Fibroblast of skin of left biceps (primary cell): ENCODE data around the gene MYDGF.
"Not testable (repeated sequence)": the region's sequence is repeated elsewhere in the genome, so short reads cannot be mapped to it uniquely, and the experiment has no call there.

ENCODE experiments used
- DNase-seq, 2 experiments: peaks; one replicate each; pipeline ENCODE4 v3.0.0-alpha.2; 2013; ENCODE audit warnings: low read depth in 2 of 2

Gene MYDGF

DNA sequence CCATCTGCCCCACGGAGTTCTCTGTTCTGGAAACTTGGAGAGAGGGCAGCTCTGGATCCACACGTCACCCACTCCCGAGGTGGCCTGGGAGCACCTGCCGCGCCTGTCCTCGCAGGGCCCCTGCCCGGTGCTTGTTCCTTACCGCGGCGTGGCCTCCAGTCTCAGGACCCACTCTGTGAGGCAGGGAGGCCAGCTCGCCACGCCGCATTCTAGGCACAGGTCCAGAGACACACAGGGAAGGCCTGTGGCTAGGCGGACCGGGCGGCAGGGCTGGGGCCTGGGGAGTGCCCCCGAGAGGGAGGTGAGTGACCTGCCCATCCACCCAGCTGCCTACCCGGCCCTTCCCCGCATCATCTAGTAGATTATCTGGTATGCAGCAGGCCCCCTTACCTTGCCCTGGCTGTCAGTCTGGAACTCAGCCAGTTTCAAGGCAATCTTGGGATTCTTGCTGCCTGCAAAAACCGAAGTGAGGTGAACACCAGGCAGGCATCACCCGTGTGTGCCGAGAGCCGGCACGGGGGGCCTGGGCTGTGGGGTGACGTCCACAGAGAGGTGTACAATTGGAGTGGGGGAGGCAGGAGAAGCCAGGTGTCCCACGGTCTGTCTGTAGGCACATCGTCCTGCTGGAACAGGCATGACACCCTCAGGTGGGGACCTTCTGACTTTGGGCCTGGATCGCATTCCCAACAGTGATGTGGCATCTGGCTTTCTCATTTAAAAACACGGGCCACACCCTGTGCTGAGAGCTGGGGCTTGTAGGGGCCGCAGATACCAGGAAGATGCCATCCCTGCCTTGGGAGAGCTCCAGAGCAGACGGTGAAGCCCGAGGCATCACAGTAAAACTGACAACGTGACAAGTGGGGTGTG is 29.9 kb upstream of the MYDGF start:
- DNase-seq: no peak

DNA sequence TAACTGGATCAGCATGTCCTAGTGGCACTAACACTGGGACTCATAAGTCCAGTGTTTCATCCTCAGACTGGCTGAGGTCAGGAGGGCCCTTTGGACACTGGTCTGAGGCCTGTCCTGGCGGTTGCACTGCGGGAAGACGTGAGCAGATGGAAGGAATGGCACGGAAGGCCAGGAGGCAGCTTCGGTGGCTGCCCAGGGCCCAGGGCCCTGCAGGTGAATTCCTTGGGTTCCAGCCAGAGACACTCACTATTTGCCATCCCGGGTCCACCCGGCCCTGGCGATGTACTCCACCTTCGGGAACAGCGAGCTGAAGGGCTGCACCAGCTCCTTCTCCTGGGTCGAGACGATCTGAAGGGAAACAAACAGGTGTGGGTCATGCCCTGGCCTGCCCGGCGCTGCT is 27.2 kb upstream of the MYDGF start:
- no peak for DNase-seq

- no peak for DNase-seq
Observed at GRCh38 chr19:4695224-4695731, 25.1 kb upstream of the MYDGF start.

DNA sequence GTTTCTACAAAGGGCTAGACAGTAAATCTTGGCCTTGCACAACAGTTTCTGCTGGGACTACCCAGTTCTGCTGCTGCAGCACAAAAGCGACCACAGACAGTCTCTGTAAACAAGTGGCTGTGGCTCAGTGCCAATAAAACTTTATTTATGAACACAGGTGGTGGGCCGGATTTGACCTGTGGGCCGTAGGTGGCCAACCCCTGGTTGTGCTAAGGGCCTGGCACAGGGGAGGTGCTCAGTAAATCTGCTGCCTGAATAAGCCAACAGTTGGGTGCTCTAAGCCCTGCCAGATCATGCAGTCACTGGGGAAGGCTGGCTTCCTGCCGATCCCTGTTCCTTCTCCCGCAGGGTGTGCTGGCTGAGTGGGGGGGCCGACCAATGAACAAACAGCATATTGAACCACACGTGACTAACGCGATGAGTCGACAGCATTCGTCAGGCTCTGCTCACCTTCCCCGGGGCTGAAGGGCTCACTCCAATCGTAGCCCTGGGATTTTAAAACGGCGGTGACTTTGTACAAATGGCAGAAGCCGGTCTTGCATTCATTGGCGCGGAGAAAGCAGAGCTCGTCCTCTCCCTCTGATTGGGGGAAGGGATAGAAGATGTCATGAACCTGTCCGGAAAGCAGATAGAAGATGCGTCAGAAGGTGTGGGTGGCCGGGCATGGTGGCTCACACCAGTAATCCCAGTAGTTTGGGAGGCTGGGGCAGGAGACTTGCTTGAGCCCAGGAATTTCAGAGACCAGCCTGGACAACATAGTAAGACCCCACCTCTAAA is 24.3 kb upstream of the MYDGF start:
- peak; percentile 44 to 47 for DNase-seq

- DNase-seq: no peak
Observed at GRCh38 chr19:4693471-4694121, 23.5 kb upstream of the MYDGF start.

DNA sequence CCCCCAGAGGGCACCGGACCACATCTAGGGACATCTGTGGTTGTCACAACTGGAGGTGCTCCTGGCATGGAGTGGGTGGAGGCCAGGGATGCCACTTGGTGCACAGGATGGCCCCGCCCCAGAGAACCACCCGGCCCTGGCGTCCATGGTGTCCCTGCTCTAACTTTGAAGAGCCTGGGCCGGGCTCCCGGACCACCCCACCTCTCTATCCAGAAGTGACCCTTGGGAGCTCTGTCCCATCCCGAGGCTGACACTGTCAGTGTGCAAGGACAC is 22.9 kb upstream of the MYDGF start:
- no peak for DNase-seq

DNA sequence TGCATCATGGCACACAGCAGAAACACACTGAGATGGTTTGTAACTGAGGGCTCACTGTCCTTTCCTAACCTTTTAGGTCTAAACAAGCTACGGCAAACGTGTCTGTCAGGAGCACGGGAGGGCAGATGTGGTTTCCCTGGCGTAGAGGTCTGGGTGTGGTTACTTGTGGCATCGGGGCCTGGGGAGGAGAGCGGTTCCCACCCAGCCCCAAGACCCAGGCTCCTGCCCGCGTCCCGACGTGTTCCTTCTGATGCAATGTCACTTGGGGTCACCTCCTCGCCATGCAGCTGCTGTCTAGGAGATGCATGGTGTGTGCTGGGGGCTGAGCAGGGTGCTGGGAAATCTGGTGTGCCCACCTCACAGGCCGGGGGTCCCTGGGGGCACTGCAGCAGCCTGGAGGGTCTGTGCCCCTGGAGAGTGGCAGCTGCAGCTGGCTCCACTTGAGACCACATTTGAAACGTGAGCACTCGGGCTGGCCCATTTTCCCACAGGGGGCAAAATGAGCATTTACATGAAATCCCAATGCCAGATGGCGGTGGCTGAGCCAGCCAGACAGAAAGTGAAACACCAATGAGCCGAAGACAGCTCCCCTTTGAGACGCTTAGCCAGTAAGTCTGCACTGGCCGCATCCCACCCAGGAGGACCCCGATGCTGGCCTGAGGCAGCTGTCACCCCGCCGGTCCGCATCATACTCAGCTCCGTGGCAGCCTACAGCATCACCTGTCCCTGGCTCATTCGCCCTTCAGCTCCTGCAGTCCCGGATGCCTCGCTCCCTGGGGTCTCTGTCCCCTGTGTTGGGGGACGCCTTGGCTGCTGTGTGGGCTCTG is 22.3 kb upstream of the MYDGF start:
- DNase-seq: no peak

GRCh38 chr19:4691373-4691772 is 21.2 kb upstream of the MYDGF start:
- DNase-seq: no peak

GRCh38 chr19:4690361-4690760 is 20.2 kb upstream of the MYDGF start:
- DNase-seq: no peak

GRCh38 chr19:4689403-4689802 is 19.3 kb upstream of the MYDGF start:
- DNase-seq: no peak

- DNase-seq: no peak
Observed at GRCh38 chr19:4688587-4688986, 18.4 kb upstream of the MYDGF start.

DNA sequence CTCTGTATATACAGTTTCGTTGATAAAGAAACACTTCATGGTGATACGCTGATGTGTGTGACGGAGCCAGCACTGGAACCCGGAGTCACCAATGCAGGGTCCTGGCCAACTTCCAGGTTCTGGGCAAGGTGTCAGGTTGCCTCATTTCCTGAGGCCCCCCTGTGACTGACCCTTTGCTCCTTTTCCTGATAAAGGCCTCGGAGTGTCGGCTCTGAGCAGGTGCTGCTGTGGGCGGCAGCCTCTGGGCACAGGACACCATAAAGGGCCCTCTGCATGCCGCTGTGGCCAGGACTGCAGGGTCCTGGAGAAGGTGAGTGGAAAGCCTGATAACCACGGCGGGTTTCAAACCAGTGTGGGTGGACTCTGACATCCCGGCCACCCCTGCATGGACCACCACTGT is 17.3 kb upstream of the MYDGF start:
- no peak for DNase-seq

DNA sequence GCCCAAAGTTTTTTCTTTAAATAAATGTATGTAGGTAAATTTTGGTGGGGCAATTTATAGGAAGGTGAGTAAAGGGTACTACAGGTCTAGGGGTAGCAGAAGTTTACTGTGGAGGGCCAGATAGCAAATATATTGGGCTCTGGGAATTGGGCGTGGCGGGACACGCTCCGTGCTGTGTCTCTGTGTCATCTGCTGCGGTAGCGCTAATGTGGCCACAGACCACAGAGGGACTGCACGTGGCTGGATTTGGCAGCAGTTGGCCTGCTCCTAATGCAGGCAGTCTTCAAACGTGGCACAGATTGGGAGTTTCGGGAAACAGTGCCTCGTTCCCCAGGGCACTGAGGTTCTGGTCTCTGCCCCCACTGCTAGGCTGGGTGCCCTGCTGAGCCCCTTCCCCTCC is 16.6 kb upstream of the MYDGF start:
- DNase-seq: no peak

- DNase-seq: no peak
Observed at GRCh38 chr19:4684312-4685095, 14.4 kb upstream of the MYDGF start.

DNA sequence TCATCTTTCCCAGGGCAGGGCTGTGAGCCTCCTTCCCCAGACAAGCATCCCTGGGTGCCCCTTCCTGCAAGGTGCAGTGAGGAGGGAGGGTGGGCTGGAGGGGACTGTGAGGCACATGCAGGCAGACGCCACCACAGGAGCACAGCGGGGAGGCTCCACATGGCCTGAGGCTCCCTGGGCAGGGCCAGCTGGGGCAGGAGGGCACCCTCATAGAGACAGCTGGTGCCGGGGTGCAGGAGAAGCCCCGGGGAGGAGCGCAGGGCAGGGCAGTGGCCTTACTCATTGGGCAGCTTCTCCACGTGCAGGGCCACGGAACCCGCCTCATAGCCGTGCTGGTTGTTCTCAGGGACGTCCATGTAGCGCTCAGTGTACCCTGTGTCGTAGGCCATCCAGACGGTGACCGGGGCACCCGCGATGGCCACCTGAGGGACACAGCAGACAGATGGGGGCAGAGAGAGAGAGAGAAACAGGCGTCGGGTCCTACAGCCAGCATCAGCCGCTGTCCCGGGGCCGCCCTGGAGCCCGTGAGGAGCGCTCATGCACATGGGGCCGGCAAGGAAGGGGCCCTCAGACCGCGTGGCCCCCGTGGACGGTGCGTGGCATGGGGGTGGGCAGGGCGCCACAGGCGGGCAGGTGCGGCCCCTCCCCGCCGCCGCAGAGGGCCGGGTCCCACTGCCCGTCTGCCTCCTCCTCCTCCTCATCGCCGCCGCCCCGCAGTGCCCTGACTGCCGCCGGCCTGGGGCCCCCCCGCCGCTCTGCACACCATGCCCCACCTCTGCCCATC is 12.5 kb upstream of the MYDGF start:
- no peak for DNase-seq

DNA sequence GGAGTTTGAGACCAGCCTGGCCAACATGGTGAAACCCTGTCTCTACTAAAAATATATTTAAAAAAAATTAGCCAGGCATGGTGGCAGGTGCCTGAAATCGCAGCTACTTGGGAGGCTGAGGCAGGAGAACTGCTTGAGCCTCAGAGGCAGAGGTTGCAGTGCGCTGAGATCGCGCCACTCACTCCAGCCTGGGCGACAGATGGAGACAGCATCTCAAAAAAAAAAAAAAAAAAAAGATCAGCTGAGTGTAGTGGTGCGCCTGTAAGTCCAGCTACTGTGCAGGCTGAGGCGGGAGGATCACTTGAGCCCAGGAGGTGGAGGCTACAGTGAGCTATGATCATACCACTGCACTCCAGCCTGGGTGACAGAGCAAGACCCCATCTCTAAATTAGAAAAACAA is 9.9 kb upstream of the MYDGF start:
- DNase-seq: not testable (repeated sequence)

- DNase-seq: no peak
Observed at GRCh38 chr19:4678881-4679790, 9.0 kb upstream of the MYDGF start.

- DNase-seq: no peak
Observed at GRCh38 chr19:4676955-4677731, 7.0 kb upstream of the MYDGF start.
